OCI-LY7 (cell line): ENCODE data around the gene RASA2. TPM values are rescaled to one million over a fixed set of nuclear protein-coding genes. Genes with fewer than 3 reads are reported as not detected.
A peak's percentile ranks its signal among the peaks of the same experiment; 100 is the strongest.

Experiments
- BruUV-seq: library from RNA; stranded (reverse); fragments of 400-500 nt; replicated peaks from 2 replicates; lab custom pipeline; 2021; lab: Mats Ljungman, UMichigan
- CTCF ChIA-PET: fragments of 300-600 bp; sonication (Branson Sonifier 250); formaldehyde crosslinking; loops from one replicate; lab custom pipeline; 2022; ENCODE audit warnings: antibody characterized with exemption; ENCODE audit not compliant: unreplicated experiment; lab: Charles Lee
- POLR2A ChIA-PET: fragments of 300-600 bp; sonication (Branson Sonifier 250); formaldehyde crosslinking; loops from one replicate; lab custom pipeline; 2022; ENCODE audit warnings: antibody characterized with exemption; lab: Charles Lee
- DNase-seq: peaks from one replicate; pipeline ENCODE4 v3.0.0-alpha.2; 2015; ENCODE audit warnings: low spot score
- H2AFZ ChIP-seq: fragments of 200-600 bp; sonication (generic), shearing (Covaris generic); 2 replicates; pipeline ENCODE4 v1.6.1; 2014; ENCODE audit warnings: mild to moderate bottlenecking, antibody characterized with exemption, low read length, moderate library complexity
- H3K27ac ChIP-seq: fragments of 200-600 bp; sonication (generic); 2 replicates; pipeline ENCODE4 v1.5.1; 2014; ENCODE audit warnings: mixed run types, low read depth, mild to moderate bottlenecking, moderate library complexity, low read length, inconsistent platforms; ENCODE audit not compliant: poor library complexity, severe bottlenecking
- H3K36me3 ChIP-seq: fragments of 200-600 bp; sonication (generic); 2 replicates; pipeline ENCODE4 v1.6.1; 2014; ENCODE audit warnings: mild to moderate bottlenecking, antibody characterized with exemption, low read length, moderate library complexity, mixed read lengths; ENCODE audit not compliant: insufficient read depth
- H3K4me1 ChIP-seq: fragments of 200-600 bp; sonication (generic); 2 replicates; pipeline ENCODE4 v1.5.1; 2014; ENCODE audit warnings: mild to moderate bottlenecking, low read length; ENCODE audit not compliant: insufficient read depth, poor library complexity, severe bottlenecking
- H3K4me2 ChIP-seq: fragments of 200-600 bp; sonication (generic); 2 replicates; pipeline ENCODE4 v1.6.1; 2014; ENCODE audit warnings: mild to moderate bottlenecking, low read length
- H3K4me3 ChIP-seq: fragments of 200-600 bp; sonication (generic); 2 replicates; pipeline ENCODE4 v1.5.1; 2014; ENCODE audit warnings: mild to moderate bottlenecking, low read depth, low read length; ENCODE audit not compliant: poor library complexity, severe bottlenecking
- H3K79me2 ChIP-seq: fragments of 200-600 bp; sonication (generic); 2 replicates; pipeline ENCODE4 v1.6.1; 2016; ENCODE audit warnings: low read depth, mild to moderate bottlenecking, low read length, moderate library complexity, mixed read lengths; ENCODE audit not compliant: insufficient read depth
- H3K9me2 ChIP-seq: fragments of 200-600 bp; sonication (generic); 2 replicates; pipeline ENCODE4 v1.6.1; 2016; ENCODE audit warnings: mild to moderate bottlenecking, low read length, mixed read lengths; ENCODE audit not compliant: insufficient read depth
- H3K9me3 ChIP-seq: fragments of 200-600 bp; sonication (generic); 2 replicates; pipeline ENCODE4 v1.6.1; 2014; ENCODE audit warnings: mild to moderate bottlenecking, mixed run types, low read length, mixed read lengths
- H4K20me1 ChIP-seq: fragments of 200-600 bp; sonication (generic); 2 replicates; pipeline ENCODE4 v1.6.1; 2014; ENCODE audit warnings: mild to moderate bottlenecking, antibody characterized with exemption, low read length, moderate library complexity, mixed read lengths; ENCODE audit not compliant: insufficient read depth
- CTCF ChIP-seq: fragments of 200-600 bp; sonication (generic); conservative IDR thresholded peaks from 2 replicates; pipeline ENCODE4 v1.5.1; 2014; ENCODE audit warnings: mild to moderate bottlenecking, antibody characterized with exemption, low read length, moderate library complexity, mixed read lengths
- EZH2phosphoT487 ChIP-seq: fragments of 200-600 bp; sonication (generic); IDR thresholded peaks from 2 replicates; pipeline ENCODE4 v1.6.1; 2018; ENCODE audit warnings: low read depth, borderline replicate concordance, mild to moderate bottlenecking, mixed run types, antibody characterized with exemption, low read length, moderate library complexity, mixed read lengths
- intact Hi-C: fragments of 100-400 bp; cut with micrococcal nuclease; formaldehyde crosslinking; loops from one replicate; pipeline ENCODE4 v1.10.0; 2022; ENCODE audit not compliant: unreplicated experiment
- total RNA-seq, 2 experiments: library from RNA; depleted of rRNA in 1 of 2; stranded (reverse); fragments of >200 nt in 1 of 2; shearing (Covaris generic) in 1 of 2; gene quantifications; 2 replicates each; pipeline ENCODE4 v1.2.3, GENCODE V29; 2014 to 2022

Gene RASA2
- total RNA-seq, 2 experiments from 2014 or later, result 11.0 to 21.7 TPM

- no TSS peak for BruUV-seq
- Histone ChIP-seq H3K36me3 (peaks cover 7% of the 10 kb centered on the region; the same call in 1 of the 2 replicates), H3K79me2 (peaks cover 62% of the 10 kb centered on the region), H3K4me1 (peaks cover 36% of the 10 kb centered on the region), H4K20me1 (peaks cover 54% of the 10 kb centered on the region), H3K4me2 (peak overlapping the region; percentile 85; the same call in 1 of the 2 replicates), H3K9me3 (no peaks in the 10 kb centered on the region), H2AFZ (no peak overlapping the region), H3K4me3 (no peak overlapping the region), H3K9me2 (no peaks in the 10 kb centered on the region), H3K27ac (no peak overlapping the region)
- peak; percentile 14 for DNase-seq
- CTCF ChIA-PET, result no interaction called here
- no peak for TF ChIP-seq EZH2phosphoT487
- no peak for TF ChIP-seq CTCF
- POLR2A ChIA-PET, result interaction anchor here (0.6 to 2.0 kb wide), 4 partner anchors 10 to 71 kb away, joined by 4 to 7 read pairs (median 5); no protein-coding TSS in a partner anchor
- intact Hi-C loops, result loop anchor here (10.0 kb wide), 2 partner anchors 246 to 386 kb away; partner anchors contain the start of genes ATP1B3 and RNF7
Measured at GRCh38 chr3:141489203-141489602, 2.4 kb downstream of the RASA2 start.

- ChIA-PET POLR2A (interaction anchor here (0.8 to 1.7 kb wide), 3 partner anchors 9 to 24 kb away, joined by 3 to 4 read pairs (median 3); no protein-coding TSS in a partner anchor), CTCF (no interaction called here)
- peaks cover 77% of the 10 kb centered on the region for H3K79me2 ChIP-seq
- H3K4me1 ChIP-seq, result peaks cover 27% of the 10 kb centered on the region
- H3K4me2 ChIP-seq, result no peak overlapping the region
- TF ChIP-seq EZH2phosphoT487 (no peak), CTCF (no peak)
- BruUV-seq, result no TSS peak
- no peak overlapping the region for H3K27ac ChIP-seq
- DNase-seq, result no peak
- intact Hi-C loops, result no loop called here
- peaks cover 13% of the 10 kb centered on the region for H3K36me3 ChIP-seq
- H3K4me3 ChIP-seq, result no peak overlapping the region
- no peaks in the 10 kb centered on the region for H3K9me2 ChIP-seq
- H4K20me1 ChIP-seq, result peaks cover 57% of the 10 kb centered on the region
- no peaks in the 10 kb centered on the region for H3K9me3 ChIP-seq
- no peak overlapping the region for H2AFZ ChIP-seq
Measured at GRCh38 chr3:141491081-141491480, 4.3 kb downstream of the RASA2 start.

- DNase-seq, result no peak
- Histone ChIP-seq H3K36me3 (peaks cover 13% of the 10 kb centered on the region), H3K4me3 (no peak overlapping the region), H3K79me2 (peaks cover 77% of the 10 kb centered on the region), H3K4me1 (peaks cover 21% of the 10 kb centered on the region), H3K4me2 (no peak overlapping the region), H3K9me2 (no peaks in the 10 kb centered on the region), H3K9me3 (no peaks in the 10 kb centered on the region), H4K20me1 (peaks cover 57% of the 10 kb centered on the region), H3K27ac (no peak overlapping the region), H2AFZ (no peak overlapping the region)
- BruUV-seq, result no TSS peak
- TF ChIP-seq CTCF (no peak), EZH2phosphoT487 (no peak)
- POLR2A ChIA-PET, result interaction anchor here (0.6 to 1.7 kb wide), 4 partner anchors 11 to 65 kb away, joined by 3 to 4 read pairs (median 4); no protein-coding TSS in a partner anchor
- intact Hi-C loops, result no loop called here
- CTCF ChIA-PET, result no interaction called here
Measured at GRCh38 chr3:141491929-141492328, 5.1 kb downstream of the RASA2 start.
